GM21367 (cell line): ENCODE measurements around the gene SLC9C2.
A peak's percentile ranks its signal among the peaks of the same experiment; 100 is the strongest.
"Not testable (repeated sequence)": the region's sequence is repeated elsewhere in the genome, so short reads cannot be mapped to it uniquely, and the experiment has no call there.

ENCODE experiments used
- ATAC-seq: cut with Tn5 transposase; IDR thresholded peaks from one replicate; pipeline ENCODE4 v1.9.1; 2021; ENCODE audit not compliant: unreplicated experiment

SLC9C2 gene

GRCh38 chr1:173603056-173603591 lies at the start of gene SLC9C2:
SLC9C2 (minus strand) TSS chr1:173603072; CDS start chr1:173601776, 1,296 bp downstream.
- no peak for ATAC-seq

- no peak for ATAC-seq
These were observed 46.2 kb upstream of the SLC9C2 start for GRCh38 chr1:173648880-173649605.

GRCh38 chr1:173646656-173647055 lies 43.8 kb upstream of the SLC9C2 start:
- ATAC-seq: no peak

- ATAC-seq: not testable (repeated sequence)
These were observed 39.7 kb upstream of the SLC9C2 start for GRCh38 chr1:173642450-173643139.

- no peak for ATAC-seq
These were observed 36.2 kb upstream of the SLC9C2 start for GRCh38 chr1:173639102-173639501.

GRCh38 chr1:173638043-173639021 lies 35.5 kb upstream of the SLC9C2 start:
- no peak for ATAC-seq

- ATAC-seq: not testable (repeated sequence)
These were observed 34.6 kb upstream of the SLC9C2 start for GRCh38 chr1:173637236-173638042.

- ATAC-seq: no peak
These were observed 32.2 kb upstream of the SLC9C2 start, which contains the start of gene TEX50 for GRCh38 chr1:173635116-173635515. TEX50 (plus strand) TSS chr1:173635338; CDS start chr1:173635522, 184 bp downstream.

- no peak for ATAC-seq
These were observed 26.0 kb upstream of the SLC9C2 start for GRCh38 chr1:173628888-173629287.

- ATAC-seq: no peak
These were observed 24.4 kb upstream of the SLC9C2 start for GRCh38 chr1:173627269-173627668.

- no peak for ATAC-seq
These were observed 14.0 kb upstream of the SLC9C2 start for GRCh38 chr1:173616859-173617258.

- not testable (repeated sequence) for ATAC-seq
These were observed 10.2 kb upstream of the SLC9C2 start for GRCh38 chr1:173613086-173613485.

GRCh38 chr1:173608503-173609216 lies 5.8 kb upstream of the SLC9C2 start:
- ATAC-seq: no peak

GRCh38 chr1:173601588-173601987 lies 1.3 kb downstream of the SLC9C2 start:
- ATAC-seq: peak; percentile 64

GRCh38 chr1:173596097-173596825 lies 6.6 kb downstream of the SLC9C2 start:
- ATAC-seq: no peak

GRCh38 chr1:173591138-173591537 lies 11.7 kb downstream of the SLC9C2 start:
- ATAC-seq: not testable (repeated sequence)

GRCh38 chr1:173590557-173590956 lies 12.3 kb downstream of the SLC9C2 start:
- no peak for ATAC-seq

GRCh38 chr1:173581383-173582079 lies 21.3 kb downstream of the SLC9C2 start:
- ATAC-seq: no peak
